Measurements from ENCODE around the gene PTH. TPM values are rescaled to one million over a fixed set of nuclear protein-coding genes. Genes with fewer than 3 reads are reported as not detected.

The PTH gene
- total and polyA plus RNA-seq, 7 donors: not detected

- peak within 1 kb of the TSS; percentile 84 for H3K27ac ChIP-seq
- TF ChIP-seq CTCF (IDR thresholded peaks at IDR 0.05): no peak
- WGBS, 3 donors: 0 to 1% (median 0%) methylated on average over 66 to 71 of the region's 71 CpGs
- DNase-seq (peak; percentile 94 to 96), ATAC-seq (peak; percentile 99 to 100 (median 100))
- intact Hi-C loops (cut with DNase I): no loop called here
- H3K27me3 ChIP-seq (ENCODE audit: insufficient read depth in 3 of 3, low read length in 2 of 3): no peaks in the 10 kb centered on the region
- no peaks in the 10 kb centered on the region for H3K36me3 ChIP-seq (ENCODE audit: insufficient read depth in 1 of 2, low read depth in 1 of 2)
- H3K9me3 ChIP-seq: no peaks in the 10 kb centered on the region
- H3K4me3 ChIP-seq: peak within 1 kb of the TSS; percentile 87
- peaks cover 7% of the 10 kb centered on the region for H3K4me1 ChIP-seq
Observed at GRCh38 chr11:13462901-13463778, 32.7 kb downstream of the PTH start, which contains the start of gene BTBD10. TSS of gene BTBD10 (minus strand) at chr11:13463222. CDS start at chr11:13445124, 18,098 bp downstream.

GRCh38 chr11:13462311-13462900 lies 33.4 kb downstream of the PTH start:
- H3K9me3 ChIP-seq: no peaks in the 10 kb centered on the region
- no peak for TF ChIP-seq CTCF (IDR thresholded peaks at IDR 0.05)
- H3K4me1 ChIP-seq: peaks cover 7% of the 10 kb centered on the region
- no peaks in the 10 kb centered on the region for H3K36me3 ChIP-seq (ENCODE audit: insufficient read depth in 1 of 2, low read depth in 1 of 2)
- intact Hi-C loops (cut with DNase I): no loop called here
- ATAC-seq (peak; percentile 49 to 67 (median 57)), DNase-seq (peak; percentile 64 to 78)
- H3K27me3 ChIP-seq (ENCODE audit: insufficient read depth in 3 of 3, low read length in 2 of 3): no peaks in the 10 kb centered on the region
- H3K27ac ChIP-seq: peak overlapping the region; percentile 84
- WGBS, 3 donors: 2 to 3% (median 3%) methylated on average over 18 of the region's 18 CpGs
- H3K4me3 ChIP-seq: peak overlapping the region; percentile 87

GRCh38 chr11:13461291-13461690 lies 34.5 kb downstream of the PTH start:
- Histone ChIP-seq H3K27ac (no peak overlapping the region), H3K4me3 (no peak overlapping the region), H3K9me3 (no peaks in the 10 kb centered on the region), H3K27me3 (ENCODE audit: insufficient read depth in 3 of 3, low read length in 2 of 3) (no peaks in the 10 kb centered on the region), H3K36me3 (ENCODE audit: insufficient read depth in 1 of 2, low read depth in 1 of 2) (no peaks in the 10 kb centered on the region), H3K4me1 (peaks cover 7% of the 10 kb centered on the region)
- 89 to 95% (median 90%) methylated on average over 3 of the region's 3 CpGs for WGBS, 3 donors
- DNase-seq (no peak), ATAC-seq (no peak)
- intact Hi-C loops (cut with DNase I): no loop called here
- no peak for TF ChIP-seq CTCF (IDR thresholded peaks at IDR 0.05)

GRCh38 chr11:13450832-13451397 lies 44.9 kb downstream of the PTH start:
- WGBS, 3 donors: 90 to 93% (median 91%) methylated on average over 2 of the region's 2 CpGs
- peaks cover 25% of the 10 kb centered on the region for H3K4me1 ChIP-seq
- ATAC-seq (no peak), DNase-seq (no peak)
- no peak overlapping the region for H3K27ac ChIP-seq
- no peaks in the 10 kb centered on the region for H3K36me3 ChIP-seq (ENCODE audit: insufficient read depth in 1 of 2, low read depth in 1 of 2)
- H3K9me3 ChIP-seq: peaks cover 9% of the 10 kb centered on the region
- intact Hi-C loops (cut with DNase I): no loop called here
- no peaks in the 10 kb centered on the region for H3K27me3 ChIP-seq (ENCODE audit: insufficient read depth in 3 of 3, low read length in 2 of 3)
- no peak overlapping the region for H3K4me3 ChIP-seq
- TF ChIP-seq CTCF (IDR thresholded peaks at IDR 0.05): no peak

Data from psoas muscle (tissue), 8 donors.